Breast epithelium (tissue), 4 donors: Measurements from ENCODE around the gene GDAP1L1. TPM values are rescaled to one million over a fixed set of nuclear protein-coding genes. Genes with fewer than 3 reads are reported as not detected.

Source experiments
- DNase-seq, 2 donors: peaks; one replicate each; pipeline ENCODE4 v3.0.0-alpha.2; 2019; ENCODE audit warnings: low spot score in 2 of 2
- H3K27ac ChIP-seq, 2 donors: fragments of 200-600 bp; sonication (generic) in 1 of 2; one replicate each; pipeline ENCODE4 v1.5.1; 2016 to 2019; ENCODE audit warnings: mild to moderate bottlenecking in 1 of 2
- H3K27me3 ChIP-seq, 2 donors: fragments of 200-600 bp; sonication (generic) in 1 of 2; one replicate each; pipeline versions ENCODE4 v1.5.1 to v1.6.0; 2017 to 2019; ENCODE audit warnings: control low read depth in 1 of 2, mild to moderate bottlenecking in 1 of 2
- H3K36me3 ChIP-seq: fragments of 200-600 bp; one replicate; pipeline ENCODE4 v1.5.1; 2019
- H3K4me1 ChIP-seq, 2 donors: fragments of 200-600 bp; sonication (generic); one replicate each; pipeline ENCODE4 v1.5.1; 2016 to 2019; ENCODE audit warnings: control low read depth in 1 of 2
- H3K4me3 ChIP-seq, 3 donors: fragments of 200-600 bp; sonication (generic); 1 replicate in 2 of 3; 2 replicates in 1 of 3; pipeline ENCODE4 v1.5.1; 2016 to 2019; ENCODE audit warnings: mild to moderate bottlenecking in 3 of 3, moderate library complexity in 2 of 3
- H3K9me3 ChIP-seq, 2 donors: fragments of 200-600 bp; sonication (generic) in 1 of 2; one replicate each; pipeline ENCODE4 v1.5.1; 2016 to 2019; ENCODE audit warnings: control low read depth in 1 of 2
- POLR2A ChIP-seq: fragments of 450-650 bp; IDR thresholded peaks from one replicate; pipeline ENCODE4 v1.6.1; 2016; ENCODE audit warnings: antibody characterized with exemption, mild to moderate bottlenecking, moderate library complexity
- POLR2AphosphoS5 ChIP-seq, 3 donors: sonication (generic); formaldehyde crosslinking; IDR thresholded peaks; one replicate each; pipeline ENCODE4 v1.6.1; 2017; ENCODE audit warnings: antibody characterized with exemption in 3 of 3
- intact Hi-C: fragments of 100-400 bp; cut with DNase I; formaldehyde crosslinking; loops from one replicate; pipeline ENCODE4 v1.15.1; 2023; ENCODE audit warnings: low total_unique reads
- total RNA-seq, 3 donors: library from RNA; depleted of rRNA; stranded (reverse); fragments of >200 nt; gene quantifications; one replicate each; pipeline ENCODE4 v1.1.0, GENCODE V29; 2016
- TF ChIP-seq, protein P1 (sequence below), 3 donors: fragments of 450-650 bp; IDR thresholded peaks; one replicate each; pipeline ENCODE4 v1.5.1; 2016 to 2017; ENCODE audit warnings: antibody characterized with exemption in 3 of 3, mild to moderate bottlenecking in 3 of 3, moderate library complexity in 3 of 3

GDAP1L1 gene
- total RNA-seq, result not detected

DNA sequence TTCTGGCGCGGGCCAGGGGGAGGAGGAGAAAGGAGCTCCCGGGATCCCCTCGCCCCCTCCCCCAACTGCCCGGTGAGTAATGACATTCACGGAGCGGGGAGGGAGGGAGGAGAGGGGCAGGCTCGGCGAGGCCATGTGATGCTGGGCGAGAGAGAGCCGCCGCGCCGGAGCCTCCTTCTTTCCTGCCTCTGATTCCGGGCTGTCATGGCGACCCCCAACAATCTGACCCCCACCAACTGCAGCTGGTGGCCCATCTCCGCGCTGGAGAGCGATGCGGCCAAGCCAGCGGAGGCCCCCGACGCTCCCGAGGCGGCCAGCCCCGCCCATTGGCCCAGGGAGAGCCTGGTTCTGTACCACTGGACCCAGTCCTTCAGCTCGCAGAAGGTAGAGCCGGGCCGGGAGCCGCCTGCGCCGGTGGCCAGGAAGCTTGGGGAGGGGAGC is at the start of gene GDAP1L1:
TSS of gene GDAP1L1 (plus strand) at position 178 of the 441 bp plus-strand sequence. CDS start at position 205, 27 bp downstream.
- no peaks in the 10 kb centered on the region for H3K9me3 ChIP-seq
- H3K27ac ChIP-seq, result no peak within 1 kb of the TSS
- TF ChIP-seq POLR2A (no peak), POLR2AphosphoS5 (IDR thresholded peaks at IDR 0.05) (no peak)
- TF ChIP-seq, protein P1, sequence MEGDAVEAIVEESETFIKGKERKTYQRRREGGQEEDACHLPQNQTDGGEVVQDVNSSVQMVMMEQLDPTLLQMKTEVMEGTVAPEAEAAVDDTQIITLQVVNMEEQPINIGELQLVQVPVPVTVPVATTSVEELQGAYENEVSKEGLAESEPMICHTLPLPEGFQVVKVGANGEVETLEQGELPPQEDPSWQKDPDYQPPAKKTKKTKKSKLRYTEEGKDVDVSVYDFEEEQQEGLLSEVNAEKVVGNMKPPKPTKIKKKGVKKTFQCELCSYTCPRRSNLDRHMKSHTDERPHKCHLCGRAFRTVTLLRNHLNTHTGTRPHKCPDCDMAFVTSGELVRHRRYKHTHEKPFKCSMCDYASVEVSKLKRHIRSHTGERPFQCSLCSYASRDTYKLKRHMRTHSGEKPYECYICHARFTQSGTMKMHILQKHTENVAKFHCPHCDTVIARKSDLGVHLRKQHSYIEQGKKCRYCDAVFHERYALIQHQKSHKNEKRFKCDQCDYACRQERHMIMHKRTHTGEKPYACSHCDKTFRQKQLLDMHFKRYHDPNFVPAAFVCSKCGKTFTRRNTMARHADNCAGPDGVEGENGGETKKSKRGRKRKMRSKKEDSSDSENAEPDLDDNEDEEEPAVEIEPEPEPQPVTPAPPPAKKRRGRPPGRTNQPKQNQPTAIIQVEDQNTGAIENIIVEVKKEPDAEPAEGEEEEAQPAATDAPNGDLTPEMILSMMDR (IDR thresholded peaks at IDR 0.05), result no peak
- intact Hi-C loops, result no loop called here
- DNase-seq, result no peak
- H3K27me3 ChIP-seq, result peaks cover 0 to 13% of the 10 kb centered on the region in 2 donors
- peaks cover 0 to 6% of the 10 kb centered on the region in 2 donors for H3K4me1 ChIP-seq
- peak within 1 kb of the TSS; percentile 16 to 55 (median 32) for H3K4me3 ChIP-seq
- no peaks in the 10 kb centered on the region for H3K36me3 ChIP-seq

DNA sequence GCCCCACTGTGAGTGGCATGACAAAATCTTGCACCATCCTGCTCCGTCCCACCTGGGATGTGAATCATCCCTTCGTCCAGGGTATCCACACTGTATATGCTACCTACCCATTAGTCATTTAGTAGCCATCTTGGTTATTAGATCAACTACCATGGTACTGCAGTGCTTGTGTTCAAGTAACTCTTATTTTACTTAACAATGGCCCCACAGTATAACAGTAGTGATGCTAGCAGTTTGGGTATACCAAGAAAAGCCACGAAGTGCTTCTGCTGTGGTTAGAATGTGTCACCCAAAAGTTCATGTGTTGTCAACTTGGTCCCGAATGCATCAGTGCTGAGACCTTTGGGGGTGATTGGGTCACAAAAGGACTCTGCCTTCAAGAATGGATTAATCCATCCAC is 48.2 kb upstream of the GDAP1L1 start:
- H3K9me3 ChIP-seq, result no peaks in the 10 kb centered on the region
- intact Hi-C loops, result no loop called here
- H3K36me3 ChIP-seq, result no peaks in the 10 kb centered on the region
- TF ChIP-seq POLR2A, result no peak
- TF ChIP-seq, protein P1 (IDR thresholded peaks at IDR 0.05), result no peak
- TF ChIP-seq POLR2AphosphoS5 (IDR thresholded peaks at IDR 0.05), result no peak
- no peaks in the 10 kb centered on the region for H3K27me3 ChIP-seq
- no peak for DNase-seq
- no peak overlapping the region for H3K4me3 ChIP-seq
- peaks cover 0 to 5% of the 10 kb centered on the region in 2 donors for H3K4me1 ChIP-seq
- H3K27ac ChIP-seq, result no peak overlapping the region

DNA sequence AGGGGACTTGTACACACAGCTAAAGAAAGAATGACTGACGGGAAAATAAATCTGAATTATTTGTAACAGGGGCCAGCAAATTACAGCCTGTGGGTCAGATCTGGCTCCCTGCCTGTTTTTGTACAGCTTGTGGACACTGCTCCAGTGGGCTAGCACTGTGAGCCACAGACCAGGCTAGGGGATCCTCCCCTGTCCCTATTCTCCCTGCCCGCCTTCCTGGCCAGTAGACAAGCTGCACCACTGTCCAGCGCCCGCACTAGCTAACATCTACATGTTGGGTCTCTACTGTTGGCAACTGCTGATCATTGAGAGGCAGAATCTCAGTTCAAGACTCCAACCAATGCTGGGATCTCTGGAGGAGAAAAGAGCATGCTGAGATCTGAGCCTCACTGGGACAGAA is 47.2 kb upstream of the GDAP1L1 start:
- no peak for DNase-seq
- no peak overlapping the region for H3K4me3 ChIP-seq
- intact Hi-C loops, result no loop called here
- no peaks in the 10 kb centered on the region for H3K27me3 ChIP-seq
- H3K9me3 ChIP-seq, result no peaks in the 10 kb centered on the region
- no peaks in the 10 kb centered on the region for H3K36me3 ChIP-seq
- H3K27ac ChIP-seq, result no peak overlapping the region
- peaks cover 0 to 11% of the 10 kb centered on the region in 2 donors for H3K4me1 ChIP-seq
- TF ChIP-seq POLR2AphosphoS5 (IDR thresholded peaks at IDR 0.05) (no peak), POLR2A (no peak)
- TF ChIP-seq, protein P1 (IDR thresholded peaks at IDR 0.05), result no peak

DNA sequence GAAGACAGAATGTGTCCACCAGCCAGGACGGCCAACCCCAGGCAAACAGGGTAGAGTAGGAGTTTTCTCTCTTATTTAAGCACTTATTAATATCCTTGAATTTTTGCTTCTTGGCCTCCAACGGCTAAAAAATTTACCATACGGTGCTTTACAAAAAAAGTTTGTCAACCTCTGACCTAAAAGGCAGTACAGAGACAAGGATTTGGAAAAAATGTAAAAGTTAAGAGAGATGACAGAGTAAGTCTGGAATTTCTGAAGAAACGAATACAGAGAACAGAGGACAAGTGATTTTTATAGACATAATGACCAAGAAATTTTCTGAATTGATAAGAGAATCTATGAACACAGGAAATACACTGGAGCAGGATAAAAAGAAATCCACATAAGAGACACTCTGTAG is 46.7 kb upstream of the GDAP1L1 start:
- H3K27ac ChIP-seq, result no peak overlapping the region
- H3K9me3 ChIP-seq, result no peaks in the 10 kb centered on the region
- no peaks in the 10 kb centered on the region for H3K27me3 ChIP-seq
- intact Hi-C loops, result no loop called here
- TF ChIP-seq, protein P1 (IDR thresholded peaks at IDR 0.05), result no peak
- no peak for TF ChIP-seq POLR2A
- TF ChIP-seq POLR2AphosphoS5 (IDR thresholded peaks at IDR 0.05), result no peak
- no peaks in the 10 kb centered on the region for H3K36me3 ChIP-seq
- peaks cover 0 to 12% of the 10 kb centered on the region in 2 donors for H3K4me1 ChIP-seq
- no peak overlapping the region for H3K4me3 ChIP-seq
- no peak for DNase-seq

DNA sequence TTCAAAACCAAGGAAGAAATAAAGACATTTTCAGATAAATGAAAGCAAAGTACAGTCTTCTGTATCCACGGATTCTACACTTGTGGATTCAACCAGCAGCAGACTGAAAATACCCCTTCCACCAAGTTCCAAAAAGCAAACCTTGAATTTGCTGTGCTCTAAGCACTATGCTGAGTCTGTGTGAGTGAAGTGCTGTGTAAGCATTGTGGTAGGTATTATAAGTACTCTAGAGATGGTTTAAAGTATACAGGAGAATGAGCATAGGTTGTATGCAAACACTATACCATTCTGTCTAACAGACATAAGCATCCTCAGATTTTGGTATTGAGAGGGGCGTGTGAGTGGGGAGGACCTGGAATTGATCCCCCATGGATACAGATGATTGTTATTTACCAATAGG is 46.1 kb upstream of the GDAP1L1 start:
- no peaks in the 10 kb centered on the region for H3K9me3 ChIP-seq
- intact Hi-C loops, result no loop called here
- H3K4me3 ChIP-seq, result no peak overlapping the region
- no peaks in the 10 kb centered on the region for H3K27me3 ChIP-seq
- no peak for DNase-seq
- no peak overlapping the region for H3K27ac ChIP-seq
- H3K36me3 ChIP-seq, result no peaks in the 10 kb centered on the region
- no peak for TF ChIP-seq POLR2AphosphoS5 (IDR thresholded peaks at IDR 0.05)
- no peak for TF ChIP-seq POLR2A
- TF ChIP-seq, protein P1 (IDR thresholded peaks at IDR 0.05), result no peak
- H3K4me1 ChIP-seq, result peaks cover 0 to 12% of the 10 kb centered on the region in 2 donors
